Hematopoietic multipotent progenitor cell (in vitro differentiated cells): ENCODE measurements around the gene GABRR3. TPM values are rescaled to one million over a fixed set of nuclear protein-coding genes. Genes with fewer than 3 reads are reported as not detected.

Experiments used
- total RNA-seq: library from RNA; depleted of rRNA; stranded (reverse); fragments of >200 nt; gene quantifications from one replicate; pipeline ENCODE4 v1.2.3, GENCODE V29; 2012

The GABRR3 gene
- total RNA-seq, 1 donor = not detected

Other genes starting within 250 kb of the GABRR3 start
- 0.54 TPM for gene CRYBG3, start 213.3 kb downstream of the GABRR3 start, total RNA-seq
- gene RIOX2, start 62.9 kb downstream of the GABRR3 start, total RNA-seq = 15.1 TPM
- gene OR5AC2, start 51.9 kb upstream of the GABRR3 start, total RNA-seq = not detected
- gene OR5H1, start 95.4 kb upstream of the GABRR3 start, total RNA-seq = under 0.01 TPM
- gene OR5H14, start 112.2 kb upstream of the GABRR3 start, total RNA-seq = not detected
- gene OR5H15, start 131.4 kb upstream of the GABRR3 start, total RNA-seq = not detected
- not detected for gene OR5H6, start 228.9 kb upstream of the GABRR3 start, total RNA-seq
- not detected for gene OR5H2, start 247.2 kb upstream of the GABRR3 start, total RNA-seq